Thoracic aorta (tissue), 2 donors: ENCODE results near the gene LETM1. TPM values are rescaled to one million over a fixed set of nuclear protein-coding genes. Genes with fewer than 3 reads are reported as not detected.

Source experiments
- ATAC-seq: fragments of 150-250 bp; one replicate; pipeline ENCODE4 v1.8.0; 2017; ENCODE audit warnings: low read depth; ENCODE audit not compliant: insufficient number of reproducible peaks, low FRiP score
- DNase-seq: peaks from one replicate; pipeline ENCODE4 v3.0.0-alpha.2; 2020; ENCODE audit warnings: low spot score
- H3K27ac ChIP-seq, 2 donors: fragments of 200-600 bp; sonication (generic); 1 replicate in 1 of 2; 2 replicates in 1 of 2; pipeline ENCODE4 v1.5.1; 2016; ENCODE audit warnings: mild to moderate bottlenecking in 2 of 2, moderate library complexity in 2 of 2
- H3K27me3 ChIP-seq: fragments of 200-600 bp; sonication (generic); replicated peaks from 2 replicates; pipeline ENCODE4 v1.6.0; 2016; ENCODE audit warnings: mild to moderate bottlenecking; ENCODE audit not compliant: insufficient read depth
- H3K36me3 ChIP-seq: fragments of 200-600 bp; sonication (generic); one replicate; pipeline ENCODE4 v1.5.1; 2016
- H3K4me1 ChIP-seq, 2 donors: fragments of 200-600 bp; sonication (generic); 1 replicate in 1 of 2; 2 replicates in 1 of 2; pipeline versions ENCODE4 v1.5.1 to v1.6.0; 2016; ENCODE audit warnings: low read depth in 2 of 2, mild to moderate bottlenecking in 1 of 2; ENCODE audit not compliant: control insufficient read depth in 1 of 2
- H3K4me3 ChIP-seq: fragments of 200-600 bp; sonication (generic); 2 replicates; pipeline ENCODE4 v1.5.1; 2016; ENCODE audit warnings: mild to moderate bottlenecking
- H3K9me3 ChIP-seq: fragments of 200-600 bp; sonication (generic); 2 replicates; pipeline ENCODE4 v1.5.1; 2016
- total RNA-seq, 2 donors: library from RNA; depleted of rRNA; stranded (reverse); fragments of >200 nt; gene quantifications; one replicate each; pipeline versions ENCODE4 v1.1.0 to v1.2.3, GENCODE V29; 2016
- TF ChIP-seq, protein P1 (sequence below): fragments of 200-600 bp; sonication (generic); IDR thresholded peaks from one replicate; pipeline ENCODE4 v1.5.1; 2019; ENCODE audit warnings: antibody characterized with exemption

Gene LETM1
- total RNA-seq, 2 donors from 2014 or later: 30.5 to 68.9 TPM

DNA sequence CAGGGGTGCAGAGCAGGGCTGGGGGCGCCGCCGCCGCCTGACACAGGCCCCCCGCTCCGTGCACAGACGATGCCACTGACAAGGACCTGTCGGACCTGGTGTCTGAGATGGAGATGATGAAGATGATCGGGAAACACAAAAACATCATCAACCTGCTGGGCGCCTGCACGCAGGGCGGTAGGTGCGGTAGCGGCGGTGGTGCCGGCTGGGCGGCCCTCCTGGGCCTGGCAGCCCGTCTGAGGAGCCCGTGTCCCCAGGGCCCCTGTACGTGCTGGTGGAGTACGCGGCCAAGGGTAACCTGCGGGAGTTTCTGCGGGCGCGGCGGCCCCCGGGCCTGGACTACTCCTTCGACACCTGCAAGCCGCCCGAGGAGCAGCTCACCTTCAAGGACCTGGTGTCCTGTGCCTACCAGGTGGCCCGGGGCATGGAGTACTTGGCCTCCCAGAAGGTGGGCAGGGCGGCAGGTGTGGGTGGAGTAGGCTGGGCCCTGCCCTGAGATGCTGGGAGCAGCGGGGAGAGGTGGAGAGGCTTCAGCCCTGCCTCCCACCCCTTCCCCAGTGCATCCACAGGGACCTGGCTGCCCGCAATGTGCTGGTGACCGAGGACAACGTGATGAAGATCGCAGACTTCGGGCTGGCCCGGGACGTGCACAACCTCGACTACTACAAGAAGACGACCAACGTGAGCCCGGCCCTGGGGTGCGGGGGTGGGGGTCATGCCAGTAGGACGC lies 50.3 kb downstream of the LETM1 start:
- no peak for DNase-seq
- no peaks in the 10 kb centered on the region for H3K27me3 ChIP-seq
- TF ChIP-seq, protein P1, sequence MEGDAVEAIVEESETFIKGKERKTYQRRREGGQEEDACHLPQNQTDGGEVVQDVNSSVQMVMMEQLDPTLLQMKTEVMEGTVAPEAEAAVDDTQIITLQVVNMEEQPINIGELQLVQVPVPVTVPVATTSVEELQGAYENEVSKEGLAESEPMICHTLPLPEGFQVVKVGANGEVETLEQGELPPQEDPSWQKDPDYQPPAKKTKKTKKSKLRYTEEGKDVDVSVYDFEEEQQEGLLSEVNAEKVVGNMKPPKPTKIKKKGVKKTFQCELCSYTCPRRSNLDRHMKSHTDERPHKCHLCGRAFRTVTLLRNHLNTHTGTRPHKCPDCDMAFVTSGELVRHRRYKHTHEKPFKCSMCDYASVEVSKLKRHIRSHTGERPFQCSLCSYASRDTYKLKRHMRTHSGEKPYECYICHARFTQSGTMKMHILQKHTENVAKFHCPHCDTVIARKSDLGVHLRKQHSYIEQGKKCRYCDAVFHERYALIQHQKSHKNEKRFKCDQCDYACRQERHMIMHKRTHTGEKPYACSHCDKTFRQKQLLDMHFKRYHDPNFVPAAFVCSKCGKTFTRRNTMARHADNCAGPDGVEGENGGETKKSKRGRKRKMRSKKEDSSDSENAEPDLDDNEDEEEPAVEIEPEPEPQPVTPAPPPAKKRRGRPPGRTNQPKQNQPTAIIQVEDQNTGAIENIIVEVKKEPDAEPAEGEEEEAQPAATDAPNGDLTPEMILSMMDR: no peak
- no peak for ATAC-seq
- no peaks in the 10 kb centered on the region for H3K36me3 ChIP-seq
- no peaks in the 10 kb centered on the region for H3K4me1 ChIP-seq
- H3K27ac ChIP-seq: no peak overlapping the region
- no peaks in the 10 kb centered on the region for H3K9me3 ChIP-seq
- no peak overlapping the region for H3K4me3 ChIP-seq

DNA sequence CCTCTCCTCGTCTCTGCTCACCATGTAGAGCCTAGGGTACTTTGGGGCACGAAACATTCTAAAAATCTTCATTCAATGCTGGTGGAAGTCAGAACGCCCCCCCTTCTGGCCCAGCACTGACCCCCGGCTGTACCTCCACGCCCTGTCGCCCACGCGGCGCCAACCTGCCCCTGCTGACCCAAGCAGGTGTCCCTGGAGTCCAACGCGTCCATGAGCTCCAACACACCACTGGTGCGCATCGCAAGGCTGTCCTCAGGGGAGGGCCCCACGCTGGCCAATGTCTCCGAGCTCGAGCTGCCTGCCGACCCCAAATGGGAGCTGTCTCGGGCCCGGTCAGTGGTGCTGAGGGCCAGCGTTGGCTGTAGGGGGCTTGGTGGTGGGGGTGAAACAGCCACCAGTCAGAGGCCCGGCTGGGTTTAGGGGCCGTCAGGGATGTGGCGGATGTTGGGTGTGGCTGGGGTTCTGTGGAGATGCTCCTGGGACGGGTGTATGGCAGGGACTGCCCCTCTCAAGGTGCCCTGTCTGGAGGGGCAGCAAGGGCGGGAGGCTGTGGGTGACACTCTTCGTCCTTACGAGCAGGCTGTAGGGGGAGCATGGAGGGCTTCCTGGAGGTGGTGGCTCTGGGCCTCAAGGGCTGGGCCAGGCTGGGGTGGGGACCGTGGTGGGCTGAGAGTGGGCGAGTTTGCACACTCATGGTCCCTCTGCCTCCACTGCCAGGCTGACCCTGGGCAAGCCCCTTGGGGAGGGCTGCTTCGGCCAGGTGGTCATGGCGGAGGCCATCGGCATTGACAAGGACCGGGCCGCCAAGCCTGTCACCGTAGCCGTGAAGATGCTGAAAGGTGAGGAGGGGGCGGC lies 51.1 kb downstream of the LETM1 start:
- no peaks in the 10 kb centered on the region for H3K27me3 ChIP-seq
- no peak overlapping the region for H3K4me3 ChIP-seq
- H3K9me3 ChIP-seq: no peaks in the 10 kb centered on the region
- H3K27ac ChIP-seq: no peak overlapping the region
- no peaks in the 10 kb centered on the region for H3K36me3 ChIP-seq
- DNase-seq: no peak
- no peak for ATAC-seq
- no peaks in the 10 kb centered on the region for H3K4me1 ChIP-seq
- TF ChIP-seq, protein P1: no peak

DNA sequence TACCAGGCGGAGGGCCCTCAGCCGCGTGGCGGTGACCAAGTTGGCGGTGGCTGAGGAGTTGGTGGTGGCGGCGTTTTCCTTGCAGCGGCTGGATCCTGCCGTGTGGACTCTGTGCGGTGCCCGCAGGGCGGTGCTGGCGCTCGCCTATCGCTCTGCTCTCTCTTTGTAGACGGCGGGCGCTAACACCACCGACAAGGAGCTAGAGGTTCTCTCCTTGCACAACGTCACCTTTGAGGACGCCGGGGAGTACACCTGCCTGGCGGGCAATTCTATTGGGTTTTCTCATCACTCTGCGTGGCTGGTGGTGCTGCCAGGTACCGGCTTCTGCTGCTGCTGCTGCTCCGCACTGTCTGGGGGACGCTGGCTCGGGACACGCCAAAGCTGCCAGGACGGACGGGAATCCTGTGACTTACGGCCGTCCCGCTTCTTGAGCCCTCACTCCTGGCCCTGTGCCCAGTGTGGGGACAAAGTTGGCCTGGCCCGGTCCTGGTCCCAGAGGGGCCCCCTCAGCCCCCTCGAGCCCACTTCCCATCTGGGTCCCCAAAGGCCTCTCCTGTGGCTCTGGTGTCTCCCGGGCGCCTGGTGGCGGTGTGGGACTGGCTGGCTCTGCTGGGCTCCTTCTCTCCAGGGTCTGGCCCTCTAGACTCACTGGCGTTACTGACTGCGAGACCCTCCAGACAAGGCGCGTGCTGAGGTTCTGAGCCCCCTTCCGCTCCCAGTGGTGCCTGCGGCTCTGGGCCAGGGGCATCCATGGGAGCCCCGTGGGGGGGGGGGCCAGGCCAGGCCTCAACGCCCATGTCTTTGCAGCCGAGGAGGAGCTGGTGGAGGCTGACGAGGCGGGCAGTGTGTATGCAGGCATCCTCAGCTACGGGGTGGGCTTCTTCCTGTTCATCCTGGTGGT lies 52.2 kb downstream of the LETM1 start:
- ATAC-seq: no peak
- H3K9me3 ChIP-seq: no peaks in the 10 kb centered on the region
- TF ChIP-seq, protein P1: no peak
- DNase-seq: no peak
- H3K4me3 ChIP-seq: no peak overlapping the region
- no peaks in the 10 kb centered on the region for H3K36me3 ChIP-seq
- no peaks in the 10 kb centered on the region for H3K27me3 ChIP-seq
- H3K4me1 ChIP-seq: no peaks in the 10 kb centered on the region
- H3K27ac ChIP-seq: no peak overlapping the region

DNA sequence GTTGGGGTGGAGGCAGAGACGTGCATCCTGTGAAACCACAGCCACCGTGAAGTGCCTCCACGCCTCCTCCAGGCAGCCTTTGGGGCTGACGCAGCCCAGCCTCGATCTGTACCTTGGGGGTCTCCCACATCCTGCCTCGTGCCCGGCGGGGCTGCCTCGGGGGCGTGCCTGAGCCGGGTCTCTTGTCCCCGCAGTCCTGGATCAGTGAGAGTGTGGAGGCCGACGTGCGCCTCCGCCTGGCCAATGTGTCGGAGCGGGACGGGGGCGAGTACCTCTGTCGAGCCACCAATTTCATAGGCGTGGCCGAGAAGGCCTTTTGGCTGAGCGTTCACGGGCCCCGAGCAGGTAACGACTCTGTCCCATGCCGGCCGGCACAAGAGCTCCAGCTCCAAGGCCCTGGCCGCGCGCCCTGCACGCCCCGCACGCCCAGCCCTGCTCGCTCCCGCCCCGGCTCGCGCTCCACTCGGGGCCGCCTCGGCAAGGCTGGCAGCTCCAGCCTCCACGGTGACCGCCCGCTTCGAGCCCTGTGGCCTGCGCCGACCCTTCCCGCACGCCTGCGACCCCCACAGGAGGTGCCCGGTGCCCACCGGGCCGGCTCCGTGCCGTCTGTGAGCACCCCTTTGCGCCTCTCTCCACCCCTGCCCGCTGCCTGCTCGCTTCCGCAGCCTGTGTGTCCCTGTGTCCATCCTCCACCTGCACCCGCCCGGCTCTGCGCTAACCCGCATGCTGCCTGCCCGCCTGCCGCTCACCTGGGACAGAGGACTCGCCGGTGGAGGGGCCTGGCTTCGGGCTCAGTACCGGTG lies 53.0 kb downstream of the LETM1 start:
- Histone ChIP-seq H3K27me3 (no peaks in the 10 kb centered on the region), H3K4me3 (no peak overlapping the region), H3K27ac (no peak overlapping the region), H3K36me3 (no peaks in the 10 kb centered on the region), H3K4me1 (no peaks in the 10 kb centered on the region), H3K9me3 (no peaks in the 10 kb centered on the region)
- DNase-seq: no peak
- TF ChIP-seq, protein P1: no peak
- no peak for ATAC-seq
